Keratinocyte (primary cell): ENCODE results near the gene ILDR1. TPM values are rescaled to one million over a fixed set of nuclear protein-coding genes. Genes with fewer than 3 reads are reported as not detected.
"Not testable (repeated sequence)": the region's sequence is repeated elsewhere in the genome, so short reads cannot be mapped to it uniquely, and the experiment has no call there.

ENCODE experiments used
- DNase-seq: peaks from one replicate; pipeline ENCODE4 v3.0.0-alpha.2; 2011; ENCODE audit warnings: low read depth, missing footprints, low spot score
- FAIRE-seq: peaks from 2 replicates; lab custom pipeline; 2011; peaks lifted over from hg19 to GRCh38; lab: Jason Lieb, UNC
- H2AFZ ChIP-seq: 2 replicates; pipeline ENCODE4 v1.6.0; 2012; ENCODE audit warnings: low read length, control low read depth, inconsistent platforms; ENCODE audit not compliant: control insufficient read depth
- H3K27ac ChIP-seq: 2 replicates; pipeline ENCODE4 v1.5.1; 2011; ENCODE audit warnings: low read length; ENCODE audit not compliant: control insufficient read depth, insufficient read depth
- H3K27me3 ChIP-seq: 3 replicates; pipeline ENCODE4 v1.6.0; 2011; ENCODE audit warnings: low read length; ENCODE audit not compliant: control insufficient read depth, insufficient read depth; ENCODE audit errors: extremely low read depth
- H3K36me3 ChIP-seq, 2 experiments: 2 replicates in 1 of 2; 3 replicates in 1 of 2; pipeline ENCODE4 v1.5.1; 2011; ENCODE audit warnings: low read length in 2 of 2, mild to moderate bottlenecking in 1 of 2; ENCODE audit not compliant: control insufficient read depth in 2 of 2, insufficient read depth in 2 of 2; ENCODE audit errors: extremely low read depth in 1 of 2
- H3K4me1 ChIP-seq: 3 replicates; pipeline ENCODE4 v1.5.1; 2011; ENCODE audit warnings: low read length; ENCODE audit not compliant: control insufficient read depth, insufficient read depth; ENCODE audit errors: extremely low read depth
- H3K4me2 ChIP-seq: 3 replicates; pipeline ENCODE4 v1.6.0; 2011; ENCODE audit warnings: low read depth, low read length; ENCODE audit not compliant: control insufficient read depth, insufficient read depth; ENCODE audit errors: extremely low read depth
- H3K4me3 ChIP-seq, 3 experiments: fragments of 200-600 bp in 1 of 3; sonication (generic) in 1 of 3; 2 replicates in 2 of 3; 3 replicates in 1 of 3; pipeline ENCODE4 v1.5.1; 2011 to 2016; ENCODE audit warnings: low read length in 3 of 3, mild to moderate bottlenecking in 3 of 3, control low read depth in 2 of 3, inconsistent platforms in 1 of 3, low read depth in 1 of 3, mixed read lengths in 1 of 3, mixed run types in 1 of 3, moderate library complexity in 1 of 3; ENCODE audit not compliant: control insufficient read depth in 2 of 3, insufficient read depth in 2 of 3; ENCODE audit errors: extremely low read depth in 1 of 3
- H3K79me2 ChIP-seq: 2 replicates; pipeline ENCODE4 v1.6.0; 2012; ENCODE audit warnings: low read length; ENCODE audit not compliant: control insufficient read depth, insufficient read depth
- H3K9ac ChIP-seq: 3 replicates; pipeline ENCODE4 v1.6.0; 2011; ENCODE audit warnings: low read length; ENCODE audit not compliant: control insufficient read depth, insufficient read depth; ENCODE audit errors: extremely low read depth
- H3K9me1 ChIP-seq: 3 replicates; pipeline ENCODE4 v1.6.0; 2011; ENCODE audit warnings: low read length; ENCODE audit not compliant: control insufficient read depth, insufficient read depth; ENCODE audit errors: extremely low read depth
- H3K9me3 ChIP-seq: 2 replicates; pipeline ENCODE4 v1.5.1; 2012; ENCODE audit warnings: low read depth, low read length; ENCODE audit not compliant: control insufficient read depth
- H4K20me1 ChIP-seq: 3 replicates; pipeline ENCODE4 v1.6.0; 2011; ENCODE audit warnings: low read length; ENCODE audit not compliant: control insufficient read depth, insufficient read depth; ENCODE audit errors: extremely low read depth
- EZH2 ChIP-seq: IDR thresholded peaks from one replicate; pipeline ENCODE4 v1.6.1; 2012; ENCODE audit warnings: inconsistent platforms, mild to moderate bottlenecking, low read length, moderate library complexity
- dilution Hi-C: fragments of 300-500 bp; cut with MboI; formaldehyde crosslinking; loops from one replicate; pipeline ENCODE4 v1.7.0; 2020; ENCODE audit warnings: low sequenced_read_pairs; ENCODE audit not compliant: extremely low pct_ligation_motif_present
- polyA plus RNA-seq, 5 experiments: library from polyadenylated mRNA; depleted of rRNA in 3 of 5; stranded (reverse) in 3 of 5; stranded (forward) in 1 of 5; unstranded in 1 of 5; fragments of >200 nt; gene quantifications; 1 replicate in 1 of 5; 2 replicates in 3 of 5; 3 replicates in 1 of 5; pipeline versions ENCODE4 v1.2.1 to v1.2.3, GENCODE V29; 2011 to 2012; ENCODE audit warnings: missing spikeins in 2 of 5, low read depth in 1 of 5, low replicate concordance in 1 of 5
- small RNA-seq, 3 experiments: library from RNA; depleted of rRNA; stranded (forward); fragments of <200 nt; gene quantifications; one replicate each; pipeline ENCODE3, GENCODE V24; 2012; ENCODE audit warnings: low read depth in 3 of 3, low replicate concordance in 1 of 3; ENCODE audit not compliant: insufficient read length in 3 of 3
- TF ChIP-seq, protein P1 (sequence below), 3 experiments: IDR thresholded peaks in 1 of 3; conservative IDR thresholded peaks in 1 of 3; optimal IDR thresholded peaks in 1 of 3; 2 replicates in 2 of 3; 3 replicates in 1 of 3; pipeline versions ENCODE3 to v1.5.1; 2011; ENCODE audit warnings: low read length in 3 of 3, mild to moderate bottlenecking in 3 of 3, moderate library complexity in 2 of 3, control low read depth in 1 of 3, inconsistent platforms in 1 of 3; ENCODE audit not compliant: insufficient read depth in 2 of 3; ENCODE audit errors: extremely low read depth in 1 of 3

Gene ILDR1
- polyA plus RNA-seq, 1 donor (not counting 4 experiments of a cell fraction or from before 2014, with no cell fraction given), result 0.09 TPM

DNA sequence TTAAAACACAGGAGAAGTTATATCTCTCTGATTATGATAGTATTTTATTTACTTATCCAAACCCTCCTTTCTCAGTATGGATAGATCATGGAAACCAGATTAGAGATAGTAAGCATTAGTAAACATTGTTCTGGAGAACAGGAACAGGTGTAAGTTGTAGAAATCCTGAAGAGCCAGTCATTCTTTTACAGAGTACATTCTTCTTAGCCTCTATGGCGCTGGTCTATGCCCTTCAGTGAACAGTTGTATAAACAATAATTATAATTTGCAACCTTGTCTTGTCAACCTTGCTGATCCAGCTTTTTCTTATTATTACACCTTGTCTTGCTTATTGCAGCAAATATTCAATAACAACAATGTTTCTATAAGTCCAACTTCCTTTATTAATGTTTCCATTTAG is 80.5 kb downstream of the ILDR1 start:
- Histone ChIP-seq H2AFZ (no peak overlapping the region), H3K27me3 (no peaks in the 10 kb centered on the region)
- TF ChIP-seq, protein P1, sequence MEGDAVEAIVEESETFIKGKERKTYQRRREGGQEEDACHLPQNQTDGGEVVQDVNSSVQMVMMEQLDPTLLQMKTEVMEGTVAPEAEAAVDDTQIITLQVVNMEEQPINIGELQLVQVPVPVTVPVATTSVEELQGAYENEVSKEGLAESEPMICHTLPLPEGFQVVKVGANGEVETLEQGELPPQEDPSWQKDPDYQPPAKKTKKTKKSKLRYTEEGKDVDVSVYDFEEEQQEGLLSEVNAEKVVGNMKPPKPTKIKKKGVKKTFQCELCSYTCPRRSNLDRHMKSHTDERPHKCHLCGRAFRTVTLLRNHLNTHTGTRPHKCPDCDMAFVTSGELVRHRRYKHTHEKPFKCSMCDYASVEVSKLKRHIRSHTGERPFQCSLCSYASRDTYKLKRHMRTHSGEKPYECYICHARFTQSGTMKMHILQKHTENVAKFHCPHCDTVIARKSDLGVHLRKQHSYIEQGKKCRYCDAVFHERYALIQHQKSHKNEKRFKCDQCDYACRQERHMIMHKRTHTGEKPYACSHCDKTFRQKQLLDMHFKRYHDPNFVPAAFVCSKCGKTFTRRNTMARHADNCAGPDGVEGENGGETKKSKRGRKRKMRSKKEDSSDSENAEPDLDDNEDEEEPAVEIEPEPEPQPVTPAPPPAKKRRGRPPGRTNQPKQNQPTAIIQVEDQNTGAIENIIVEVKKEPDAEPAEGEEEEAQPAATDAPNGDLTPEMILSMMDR (optimal IDR thresholded peaks at IDR 0.05 in 1 of 3, IDR thresholded peaks at IDR 0.05 in 1 of 3, conservative IDR thresholded peaks at IDR 0.05 in 1 of 3; ENCODE audit: extremely low read depth in 1 of 3, insufficient read depth in 2 of 3, low read length in 3 of 3), result no peak
- no peak for TF ChIP-seq EZH2

DNA sequence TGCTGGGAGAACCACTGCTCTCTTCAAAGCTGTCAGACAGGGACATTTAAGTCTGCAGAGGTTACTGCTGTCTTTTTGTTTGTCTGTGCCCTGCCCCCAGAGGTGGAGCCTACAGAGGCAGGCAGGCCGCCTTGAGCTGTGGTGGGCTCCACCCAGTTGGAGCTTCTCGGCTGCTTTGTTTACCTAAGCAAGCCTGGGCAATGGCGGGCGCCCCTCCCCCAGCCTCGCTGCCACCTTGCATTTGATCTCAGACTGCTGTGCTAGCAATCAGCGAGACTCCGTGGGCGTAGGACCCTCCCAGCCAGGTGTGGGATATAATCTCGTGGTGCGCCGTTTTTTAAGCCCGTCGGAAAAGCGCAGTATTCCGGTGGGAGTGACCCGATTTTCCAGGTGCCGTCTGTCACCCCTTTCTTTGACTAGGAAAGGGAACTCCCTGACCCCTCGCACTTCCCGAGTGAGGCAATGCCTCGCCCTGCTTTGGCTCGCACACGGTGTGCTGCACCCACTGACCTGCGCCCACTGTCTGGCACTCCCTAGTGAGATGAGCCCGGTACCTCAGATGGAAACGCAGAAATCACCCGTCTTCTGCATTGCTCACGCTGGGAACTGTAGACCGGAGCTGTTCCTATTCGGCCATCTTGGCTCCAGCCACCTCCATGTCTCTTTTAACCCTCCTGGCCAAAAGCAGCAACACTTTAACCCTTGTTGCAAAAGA is 83.7 kb downstream of the ILDR1 start:
- H3K27me3 ChIP-seq, H3K9me3 ChIP-seq, H3K36me3 ChIP-seq, H2AFZ ChIP-seq, H3K27ac ChIP-seq, H3K79me2 ChIP-seq, H3K9me1 ChIP-seq, H3K4me2 ChIP-seq, dilution Hi-C loops, DNase-seq, H4K20me1 ChIP-seq, FAIRE-seq, H3K9ac ChIP-seq, H3K4me3 ChIP-seq: not testable (repeated sequence)
- peaks cover 15% of the 10 kb centered on the region for H3K4me1 ChIP-seq

More for the DNA sequence above, 80.5 kb downstream of the ILDR1 start:
- Histone ChIP-seq H3K27ac (no peak overlapping the region), H3K9me1 (no peaks in the 10 kb centered on the region), H3K9ac (no peak overlapping the region), H3K79me2 (no peaks in the 10 kb centered on the region), H3K4me3 (no peak overlapping the region), H3K36me3 (no peaks in the 10 kb centered on the region), H3K4me2 (no peak overlapping the region), H3K9me3 (no peaks in the 10 kb centered on the region), H4K20me1 (no peaks in the 10 kb centered on the region), H3K4me1 (peaks cover 18% of the 10 kb centered on the region)
- FAIRE-seq (no peak), DNase-seq (no peak)
- dilution Hi-C loops, result no loop called here

Small RNA genes within 50 kb of the gene (small RNA-seq; reads per million reads assigned to genes)
- 0 reads per million in 3 experiments for gene RF00019

Other genes starting within 250 kb of the ILDR1 start
- gene IQCB1, start 187.2 kb downstream of the ILDR1 start, polyA plus RNA-seq, result 6.7 to 14.7 TPM (median 8.7 TPM) in 3 replicates
- gene EAF2, start 187.0 kb downstream of the ILDR1 start, polyA plus RNA-seq, result 3.1 to 4.4 TPM (median 3.3 TPM) in 3 replicates
- 1.6 to 3.4 TPM (median 2.6 TPM) in 3 replicates for gene SLC15A2, start 127.8 kb downstream of the ILDR1 start, polyA plus RNA-seq
- 2.9 to 6.9 TPM (median 6.1 TPM) in 3 replicates for gene CD86, start 33.1 kb upstream of the ILDR1 start, polyA plus RNA-seq
- gene CASR, start 161.4 kb upstream of the ILDR1 start, polyA plus RNA-seq, result 0.01 TPM in 1 of 3 replicates, not detected in the others